ENCODE results near the gene IRS2.

The IRS2 gene

GRCh38 chr13:109773786-109774185, 12.6 kb downstream of the IRS2 start:
- DNase-seq (ENCODE audit: low read depth) = no peak
- TF ChIP-seq, protein P1, sequence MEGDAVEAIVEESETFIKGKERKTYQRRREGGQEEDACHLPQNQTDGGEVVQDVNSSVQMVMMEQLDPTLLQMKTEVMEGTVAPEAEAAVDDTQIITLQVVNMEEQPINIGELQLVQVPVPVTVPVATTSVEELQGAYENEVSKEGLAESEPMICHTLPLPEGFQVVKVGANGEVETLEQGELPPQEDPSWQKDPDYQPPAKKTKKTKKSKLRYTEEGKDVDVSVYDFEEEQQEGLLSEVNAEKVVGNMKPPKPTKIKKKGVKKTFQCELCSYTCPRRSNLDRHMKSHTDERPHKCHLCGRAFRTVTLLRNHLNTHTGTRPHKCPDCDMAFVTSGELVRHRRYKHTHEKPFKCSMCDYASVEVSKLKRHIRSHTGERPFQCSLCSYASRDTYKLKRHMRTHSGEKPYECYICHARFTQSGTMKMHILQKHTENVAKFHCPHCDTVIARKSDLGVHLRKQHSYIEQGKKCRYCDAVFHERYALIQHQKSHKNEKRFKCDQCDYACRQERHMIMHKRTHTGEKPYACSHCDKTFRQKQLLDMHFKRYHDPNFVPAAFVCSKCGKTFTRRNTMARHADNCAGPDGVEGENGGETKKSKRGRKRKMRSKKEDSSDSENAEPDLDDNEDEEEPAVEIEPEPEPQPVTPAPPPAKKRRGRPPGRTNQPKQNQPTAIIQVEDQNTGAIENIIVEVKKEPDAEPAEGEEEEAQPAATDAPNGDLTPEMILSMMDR (IDR thresholded peaks at IDR 0.05; ENCODE audit: control insufficient read depth, insufficient read depth, low read depth, low read length, missing control alignments) = no peak
- no peak overlapping the region for H3K4me3 ChIP-seq (ENCODE audit: control insufficient read depth, low read depth, low read length)

DNA sequence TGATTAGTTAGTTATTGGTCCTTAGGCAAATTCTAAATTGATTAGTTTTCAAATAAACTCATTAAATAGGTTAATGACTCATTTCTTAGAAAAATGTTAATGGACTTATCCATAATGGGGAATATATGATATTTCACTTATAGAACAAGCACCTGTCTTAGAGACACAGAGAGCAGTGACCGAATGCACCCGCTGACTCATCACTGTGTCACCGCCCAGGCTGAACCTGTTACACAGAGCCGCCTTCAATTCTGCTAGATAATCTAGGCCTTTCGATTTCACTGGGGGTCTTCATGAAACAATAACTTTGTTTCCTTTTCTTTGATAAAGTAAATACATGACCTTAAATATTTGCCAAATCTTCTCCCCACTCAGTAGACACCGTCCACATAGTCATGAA, 13.1 kb downstream of the IRS2 start:
- no peak overlapping the region for H3K4me3 ChIP-seq (ENCODE audit: control insufficient read depth, low read depth, low read length)
- no peak for DNase-seq (ENCODE audit: low read depth)
- TF ChIP-seq, protein P1 (IDR thresholded peaks at IDR 0.05; ENCODE audit: control insufficient read depth, insufficient read depth, low read depth, low read length, missing control alignments) = no peak

GRCh38 chr13:109771926-109772325, 14.5 kb downstream of the IRS2 start:
- DNase-seq (ENCODE audit: low read depth) = no peak
- TF ChIP-seq, protein P1 (IDR thresholded peaks at IDR 0.05; ENCODE audit: control insufficient read depth, insufficient read depth, low read depth, low read length, missing control alignments) = no peak
- H3K4me3 ChIP-seq (ENCODE audit: control insufficient read depth, low read depth, low read length) = no peak overlapping the region

DNA sequence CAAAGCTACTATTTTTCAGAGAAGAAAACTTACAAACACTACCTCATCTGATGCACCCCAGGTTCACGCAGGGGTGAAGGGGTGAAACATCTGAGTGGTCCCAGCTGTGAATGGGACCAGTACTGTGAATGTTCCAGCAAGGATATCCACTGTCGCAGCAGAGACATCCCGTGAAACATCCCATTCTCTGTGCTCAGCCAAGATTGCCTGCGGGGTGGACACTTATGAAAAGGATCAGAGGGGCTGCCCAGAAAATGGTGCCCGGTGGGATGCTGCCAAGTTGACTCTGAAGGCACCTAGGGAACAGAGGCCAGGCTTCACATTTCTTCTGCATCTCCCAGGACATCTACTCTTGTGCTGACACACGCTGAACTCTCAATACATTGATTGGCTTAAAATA, 15.9 kb downstream of the IRS2 start:
- TF ChIP-seq, protein P1 (IDR thresholded peaks at IDR 0.05; ENCODE audit: control insufficient read depth, insufficient read depth, low read depth, low read length, missing control alignments) = no peak
- no peak for DNase-seq (ENCODE audit: low read depth)
- H3K4me3 ChIP-seq (ENCODE audit: control insufficient read depth, low read depth, low read length) = no peak overlapping the region

DNA sequence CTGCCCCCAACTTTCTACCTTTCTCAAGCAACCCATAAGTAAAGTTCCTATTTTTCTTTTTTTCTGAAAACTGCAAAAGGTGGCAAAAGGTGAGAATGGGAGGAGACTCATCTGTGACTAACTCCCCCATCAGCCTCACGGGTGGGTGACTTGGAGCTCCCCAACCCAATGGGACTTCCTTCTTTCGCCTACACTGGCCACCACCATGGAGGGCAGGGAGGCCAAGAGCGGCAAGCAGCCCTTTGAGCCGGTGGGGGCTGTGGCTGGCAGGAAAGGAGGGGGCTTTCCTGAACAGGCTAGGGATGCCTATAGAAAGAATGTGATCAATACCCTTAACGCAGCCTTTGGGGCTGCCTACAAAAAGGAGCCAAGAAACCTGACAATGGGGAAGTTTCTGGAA, 16.5 kb downstream of the IRS2 start:
- no peak overlapping the region for H3K4me3 ChIP-seq (ENCODE audit: control insufficient read depth, low read depth, low read length)
- TF ChIP-seq, protein P1 (IDR thresholded peaks at IDR 0.05; ENCODE audit: control insufficient read depth, insufficient read depth, low read depth, low read length, missing control alignments) = no peak
- no peak for DNase-seq (ENCODE audit: low read depth)

- no peak for DNase-seq (ENCODE audit: low read depth)
- no peak overlapping the region for H3K4me3 ChIP-seq (ENCODE audit: control insufficient read depth, low read depth, low read length)
- TF ChIP-seq, protein P1 (IDR thresholded peaks at IDR 0.05; ENCODE audit: control insufficient read depth, insufficient read depth, low read depth, low read length, missing control alignments) = no peak
These were observed 17.1 kb downstream of the IRS2 start for GRCh38 chr13:109769275-109769674.

DNA sequence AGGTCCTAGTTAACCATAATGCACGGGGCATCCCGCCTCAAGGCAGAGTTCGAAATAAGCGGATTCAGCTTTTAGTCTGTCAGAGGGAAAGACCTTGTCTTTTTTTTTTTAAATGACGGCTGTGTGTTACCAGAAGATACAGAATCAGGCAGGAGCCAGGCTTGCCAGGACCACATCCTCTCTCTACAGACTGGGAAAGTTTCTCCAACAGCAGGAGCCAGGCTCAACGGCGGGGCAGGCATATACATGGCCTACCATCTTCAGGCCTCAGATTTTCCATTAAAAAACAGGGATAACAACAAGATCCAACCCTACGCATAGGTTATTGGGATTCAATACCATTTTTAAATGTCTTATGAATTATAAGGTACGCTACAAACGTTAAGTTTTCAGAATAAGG, 17.8 kb downstream of the IRS2 start:
- TF ChIP-seq, protein P1 (IDR thresholded peaks at IDR 0.05; ENCODE audit: control insufficient read depth, insufficient read depth, low read depth, low read length, missing control alignments) = no peak
- H3K4me3 ChIP-seq (ENCODE audit: control insufficient read depth, low read depth, low read length) = no peak overlapping the region
- no peak for DNase-seq (ENCODE audit: low read depth)
